Parathyroid adenoma (tissue), 2 donors: ENCODE data around the gene PPP2R5E.

ENCODE experiments used
- H2AFZ ChIP-seq: fragments of 300-600 bp; sonication (generic); one replicate; pipeline ENCODE4 v1.7.0; 2017; ENCODE audit warnings: antibody characterized with exemption, mild to moderate bottlenecking
- H3K27ac ChIP-seq: fragments of 300-600 bp; sonication (generic); one replicate; pipeline ENCODE4 v1.7.0; 2017
- H3K27me3 ChIP-seq: fragments of 300-600 bp; sonication (generic); one replicate; pipeline ENCODE4 v1.7.0; 2017; ENCODE audit warnings: low read length; ENCODE audit not compliant: control insufficient read depth, insufficient read depth
- H3K36me3 ChIP-seq: fragments of 300-600 bp; sonication (generic); one replicate; pipeline ENCODE4 v1.7.0; 2017; ENCODE audit warnings: low read length; ENCODE audit not compliant: control insufficient read depth, insufficient read depth
- H3K4me1 ChIP-seq: fragments of 300-600 bp; sonication (generic); one replicate; pipeline ENCODE4 v1.7.0; 2017; ENCODE audit warnings: control low read depth
- H3K4me2 ChIP-seq: fragments of 300-600 bp; sonication (generic); one replicate; pipeline ENCODE4 v1.7.0; 2017; ENCODE audit warnings: low read length
- H3K4me3 ChIP-seq: fragments of 300-600 bp; sonication (generic); one replicate; pipeline ENCODE4 v1.7.0; 2017; ENCODE audit warnings: low read depth, low read length
- H3K79me2 ChIP-seq: fragments of 300-600 bp; sonication (generic); one replicate; pipeline ENCODE4 v1.7.0; 2017; ENCODE audit warnings: control low read depth
- H3K9ac ChIP-seq: fragments of 300-600 bp; sonication (generic); one replicate; pipeline ENCODE4 v1.7.0; 2017; ENCODE audit warnings: mild to moderate bottlenecking
- H3K9me3 ChIP-seq: fragments of 300-600 bp; sonication (generic); one replicate; pipeline ENCODE4 v1.7.0; 2017; ENCODE audit warnings: low read length; ENCODE audit not compliant: control insufficient read depth
- CTCF ChIP-seq: fragments of 300-600 bp; sonication (generic); IDR thresholded peaks from one replicate; pipeline ENCODE4 v1.7.0; 2017; ENCODE audit warnings: antibody characterized with exemption, mild to moderate bottlenecking
- donor health status: primary hyperparathyroidism.

PPP2R5E gene

GRCh38 chr14:63478010-63478409, 65.2 kb downstream of the PPP2R5E start:
- no peak overlapping the region for H3K9ac ChIP-seq
- H3K4me2 ChIP-seq: no peak overlapping the region
- H3K27ac ChIP-seq: no peak overlapping the region
- H3K9me3 ChIP-seq: no peaks in the 10 kb centered on the region
- no peak overlapping the region for H2AFZ ChIP-seq
- no peaks in the 10 kb centered on the region for H3K4me1 ChIP-seq
- H3K27me3 ChIP-seq: no peaks in the 10 kb centered on the region
- peaks cover 15% of the 10 kb centered on the region for H3K79me2 ChIP-seq
- H3K36me3 ChIP-seq: no peaks in the 10 kb centered on the region
- no peak overlapping the region for H3K4me3 ChIP-seq
- TF ChIP-seq CTCF: no peak

DNA sequence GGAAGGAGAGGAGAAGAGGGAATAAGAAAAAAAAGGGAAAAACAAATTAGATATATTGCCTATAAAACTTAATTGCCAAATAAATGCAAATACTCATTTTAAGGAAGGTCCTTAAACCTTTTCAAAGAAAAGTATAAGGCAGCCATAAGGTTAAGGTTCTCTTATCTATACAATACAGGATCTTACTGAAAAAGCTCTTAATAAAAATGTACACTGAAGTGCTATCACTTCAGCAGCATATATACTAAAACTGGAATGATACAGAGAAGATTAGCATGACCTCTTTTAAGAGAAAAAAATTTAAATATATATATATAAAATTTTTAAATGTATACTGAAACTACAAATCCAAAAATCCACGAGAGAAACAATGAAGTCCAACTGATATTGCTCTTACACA, 65.6 kb downstream of the PPP2R5E start:
- H3K4me3 ChIP-seq: no peak overlapping the region
- H3K4me1 ChIP-seq: no peaks in the 10 kb centered on the region
- no peak overlapping the region for H2AFZ ChIP-seq
- no peaks in the 10 kb centered on the region for H3K9me3 ChIP-seq
- H3K27me3 ChIP-seq: no peaks in the 10 kb centered on the region
- H3K79me2 ChIP-seq: peaks cover 15% of the 10 kb centered on the region
- H3K4me2 ChIP-seq: no peak overlapping the region
- H3K36me3 ChIP-seq: no peaks in the 10 kb centered on the region
- H3K9ac ChIP-seq: no peak overlapping the region
- no peak overlapping the region for H3K27ac ChIP-seq
- TF ChIP-seq CTCF: no peak

GRCh38 chr14:63475761-63476160, 67.4 kb downstream of the PPP2R5E start:
- Histone ChIP-seq H3K4me2 (no peak overlapping the region), H3K4me3 (no peak overlapping the region), H3K27me3 (no peaks in the 10 kb centered on the region), H3K9ac (no peak overlapping the region), H3K4me1 (peaks cover 5% of the 10 kb centered on the region), H2AFZ (no peak overlapping the region), H3K9me3 (no peaks in the 10 kb centered on the region), H3K27ac (no peak overlapping the region), H3K79me2 (peaks cover 8% of the 10 kb centered on the region), H3K36me3 (no peaks in the 10 kb centered on the region)
- TF ChIP-seq CTCF: no peak

DNA sequence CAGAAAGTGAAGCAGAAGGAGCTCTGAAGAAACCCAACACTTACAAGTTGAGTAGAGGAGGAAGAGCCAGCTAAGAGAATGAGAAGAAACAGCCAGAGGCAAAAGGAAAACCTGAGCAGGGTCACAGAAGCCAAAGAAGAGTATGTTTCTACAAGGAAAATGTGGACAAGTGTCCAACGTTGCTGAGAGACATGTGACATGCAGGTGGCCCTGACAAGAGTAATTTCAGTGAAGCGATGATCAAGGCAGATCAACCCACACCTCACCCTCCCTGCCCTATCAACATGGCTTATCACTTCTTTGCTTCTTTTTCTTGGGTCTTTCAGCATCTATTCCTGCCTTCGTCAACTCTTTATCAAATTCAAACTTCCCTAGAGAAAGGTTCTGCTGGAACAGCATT, 68.3 kb downstream of the PPP2R5E start:
- H3K4me1 ChIP-seq: peaks cover 5% of the 10 kb centered on the region
- no peak overlapping the region for H3K4me2 ChIP-seq
- H3K36me3 ChIP-seq: no peaks in the 10 kb centered on the region
- H3K9ac ChIP-seq: no peak overlapping the region
- H3K27ac ChIP-seq: no peak overlapping the region
- no peak overlapping the region for H3K4me3 ChIP-seq
- peaks cover 4% of the 10 kb centered on the region for H3K79me2 ChIP-seq
- no peaks in the 10 kb centered on the region for H3K27me3 ChIP-seq
- TF ChIP-seq CTCF: no peak
- H2AFZ ChIP-seq: no peak overlapping the region
- H3K9me3 ChIP-seq: no peaks in the 10 kb centered on the region

- Histone ChIP-seq H3K9ac (no peak overlapping the region), H3K9me3 (no peaks in the 10 kb centered on the region), H3K4me1 (peaks cover 5% of the 10 kb centered on the region), H3K27ac (no peak overlapping the region), H3K79me2 (peaks cover 4% of the 10 kb centered on the region), H2AFZ (no peak overlapping the region), H3K36me3 (no peaks in the 10 kb centered on the region), H3K27me3 (no peaks in the 10 kb centered on the region), H3K4me2 (no peak overlapping the region), H3K4me3 (no peak overlapping the region)
- no peak for TF ChIP-seq CTCF
Observed at GRCh38 chr14:63474111-63474510, 69.1 kb downstream of the PPP2R5E start.
